Keratinocyte (primary cell): ENCODE results near the gene REV3L. TPM values are rescaled to one million over a fixed set of nuclear protein-coding genes. Genes with fewer than 3 reads are reported as not detected.

Experiments
- DNase-seq: peaks from one replicate; pipeline ENCODE4 v3.0.0-alpha.2; 2011; ENCODE audit warnings: low read depth, missing footprints, low spot score
- FAIRE-seq: peaks from 2 replicates; lab custom pipeline; 2011; peaks lifted over from hg19 to GRCh38; lab: Jason Lieb, UNC
- H2AFZ ChIP-seq: 2 replicates; pipeline ENCODE4 v1.6.0; 2012; ENCODE audit warnings: low read length, control low read depth, inconsistent platforms; ENCODE audit not compliant: control insufficient read depth
- H3K27ac ChIP-seq: 2 replicates; pipeline ENCODE4 v1.5.1; 2011; ENCODE audit warnings: low read length; ENCODE audit not compliant: control insufficient read depth, insufficient read depth
- H3K27me3 ChIP-seq: 3 replicates; pipeline ENCODE4 v1.6.0; 2011; ENCODE audit warnings: low read length; ENCODE audit not compliant: control insufficient read depth, insufficient read depth; ENCODE audit errors: extremely low read depth
- H3K36me3 ChIP-seq, 2 experiments: 2 replicates in 1 of 2; 3 replicates in 1 of 2; pipeline ENCODE4 v1.5.1; 2011; ENCODE audit warnings: low read length in 2 of 2, mild to moderate bottlenecking in 1 of 2; ENCODE audit not compliant: control insufficient read depth in 2 of 2, insufficient read depth in 2 of 2; ENCODE audit errors: extremely low read depth in 1 of 2
- H3K4me1 ChIP-seq: 3 replicates; pipeline ENCODE4 v1.5.1; 2011; ENCODE audit warnings: low read length; ENCODE audit not compliant: control insufficient read depth, insufficient read depth; ENCODE audit errors: extremely low read depth
- H3K4me2 ChIP-seq: 3 replicates; pipeline ENCODE4 v1.6.0; 2011; ENCODE audit warnings: low read depth, low read length; ENCODE audit not compliant: control insufficient read depth, insufficient read depth; ENCODE audit errors: extremely low read depth
- H3K4me3 ChIP-seq, 3 experiments: fragments of 200-600 bp in 1 of 3; sonication (generic) in 1 of 3; 2 replicates in 2 of 3; 3 replicates in 1 of 3; pipeline ENCODE4 v1.5.1; 2011 to 2016; ENCODE audit warnings: low read length in 3 of 3, mild to moderate bottlenecking in 3 of 3, control low read depth in 2 of 3, inconsistent platforms in 1 of 3, low read depth in 1 of 3, mixed read lengths in 1 of 3, mixed run types in 1 of 3, moderate library complexity in 1 of 3; ENCODE audit not compliant: control insufficient read depth in 2 of 3, insufficient read depth in 2 of 3; ENCODE audit errors: extremely low read depth in 1 of 3
- H3K79me2 ChIP-seq: 2 replicates; pipeline ENCODE4 v1.6.0; 2012; ENCODE audit warnings: low read length; ENCODE audit not compliant: control insufficient read depth, insufficient read depth
- H3K9ac ChIP-seq: 3 replicates; pipeline ENCODE4 v1.6.0; 2011; ENCODE audit warnings: low read length; ENCODE audit not compliant: control insufficient read depth, insufficient read depth; ENCODE audit errors: extremely low read depth
- H3K9me1 ChIP-seq: 3 replicates; pipeline ENCODE4 v1.6.0; 2011; ENCODE audit warnings: low read length; ENCODE audit not compliant: control insufficient read depth, insufficient read depth; ENCODE audit errors: extremely low read depth
- H3K9me3 ChIP-seq: 2 replicates; pipeline ENCODE4 v1.5.1; 2012; ENCODE audit warnings: low read depth, low read length; ENCODE audit not compliant: control insufficient read depth
- H4K20me1 ChIP-seq: 3 replicates; pipeline ENCODE4 v1.6.0; 2011; ENCODE audit warnings: low read length; ENCODE audit not compliant: control insufficient read depth, insufficient read depth; ENCODE audit errors: extremely low read depth
- EZH2 ChIP-seq: IDR thresholded peaks from one replicate; pipeline ENCODE4 v1.6.1; 2012; ENCODE audit warnings: inconsistent platforms, mild to moderate bottlenecking, low read length, moderate library complexity
- dilution Hi-C: fragments of 300-500 bp; cut with MboI; formaldehyde crosslinking; loops from one replicate; pipeline ENCODE4 v1.7.0; 2020; ENCODE audit warnings: low sequenced_read_pairs; ENCODE audit not compliant: extremely low pct_ligation_motif_present
- polyA plus RNA-seq, 5 experiments: library from polyadenylated mRNA; depleted of rRNA in 3 of 5; stranded (reverse) in 3 of 5; stranded (forward) in 1 of 5; unstranded in 1 of 5; fragments of >200 nt; gene quantifications; 1 replicate in 1 of 5; 2 replicates in 3 of 5; 3 replicates in 1 of 5; pipeline versions ENCODE4 v1.2.1 to v1.2.3, GENCODE V29; 2011 to 2012; ENCODE audit warnings: missing spikeins in 2 of 5, low read depth in 1 of 5, low replicate concordance in 1 of 5
- TF ChIP-seq, protein P1 (sequence below), 3 experiments: IDR thresholded peaks in 1 of 3; conservative IDR thresholded peaks in 1 of 3; optimal IDR thresholded peaks in 1 of 3; 2 replicates in 2 of 3; 3 replicates in 1 of 3; pipeline versions ENCODE3 to v1.5.1; 2011; ENCODE audit warnings: low read length in 3 of 3, mild to moderate bottlenecking in 3 of 3, moderate library complexity in 2 of 3, control low read depth in 1 of 3, inconsistent platforms in 1 of 3; ENCODE audit not compliant: insufficient read depth in 2 of 3; ENCODE audit errors: extremely low read depth in 1 of 3

Gene REV3L
- polyA plus RNA-seq, 1 donor (not counting 4 experiments of a cell fraction or from before 2014, with no cell fraction given) = 9.5 TPM

DNA sequence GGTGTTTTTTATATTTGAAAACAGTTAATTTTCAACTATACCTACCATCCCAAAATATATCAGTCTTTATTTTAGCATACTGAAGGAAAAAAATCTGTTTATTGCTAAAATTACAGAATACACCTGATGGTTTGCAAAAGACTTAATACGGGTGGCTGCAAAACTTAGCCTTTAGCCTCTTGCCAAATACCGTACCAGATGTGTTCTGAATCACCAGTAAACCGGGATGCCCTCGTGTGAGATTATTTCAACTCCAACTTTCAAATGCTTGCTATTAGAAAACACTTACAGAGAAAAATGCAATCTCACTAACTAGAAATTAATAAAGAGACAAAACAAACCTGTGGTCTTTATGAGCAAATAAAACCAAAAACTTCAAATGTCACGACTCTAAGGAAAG, 36.0 kb downstream of the REV3L start:
- H4K20me1 ChIP-seq = no peaks in the 10 kb centered on the region

DNA sequence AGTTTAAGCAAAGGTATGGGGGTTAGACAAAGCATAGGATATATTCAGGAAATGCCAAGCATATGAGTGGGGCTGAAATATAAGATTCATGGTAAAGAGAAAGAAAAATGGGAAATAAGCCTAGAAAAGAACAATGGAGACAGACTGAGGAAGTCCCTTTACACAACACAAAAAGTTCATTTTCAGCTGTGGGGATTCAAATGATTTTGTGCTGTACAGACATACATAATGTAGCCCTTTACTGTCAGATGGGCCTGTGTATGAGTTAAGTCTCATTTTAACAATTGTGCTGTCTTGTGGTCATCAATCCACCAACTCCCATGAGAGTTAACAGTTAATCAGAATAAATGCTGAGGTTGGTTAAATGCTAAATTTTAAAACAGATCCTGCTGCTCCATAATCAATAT, 37.2 kb downstream of the REV3L start:
- H3K27me3 ChIP-seq = no peaks in the 10 kb centered on the region
- peak overlapping the region; percentile 59 for H3K4me2 ChIP-seq
- FAIRE-seq (peak; percentile 53), DNase-seq (no peak)
- peak overlapping the region; percentile 6 for H3K9ac ChIP-seq
- dilution Hi-C loops = no loop called here
- no peaks in the 10 kb centered on the region for H3K9me1 ChIP-seq
- peaks cover 11% of the 10 kb centered on the region for H3K79me2 ChIP-seq
- peak overlapping the region; percentile 50 for H2AFZ ChIP-seq
- H4K20me1 ChIP-seq = no peaks in the 10 kb centered on the region
- H3K4me1 ChIP-seq = peaks cover 9% of the 10 kb centered on the region
- no peak overlapping the region for H3K4me3 ChIP-seq
- no peaks in the 10 kb centered on the region for H3K9me3 ChIP-seq
- peak overlapping the region; percentile 17 for H3K27ac ChIP-seq
- TF ChIP-seq EZH2 = no peak
- TF ChIP-seq, protein P1, sequence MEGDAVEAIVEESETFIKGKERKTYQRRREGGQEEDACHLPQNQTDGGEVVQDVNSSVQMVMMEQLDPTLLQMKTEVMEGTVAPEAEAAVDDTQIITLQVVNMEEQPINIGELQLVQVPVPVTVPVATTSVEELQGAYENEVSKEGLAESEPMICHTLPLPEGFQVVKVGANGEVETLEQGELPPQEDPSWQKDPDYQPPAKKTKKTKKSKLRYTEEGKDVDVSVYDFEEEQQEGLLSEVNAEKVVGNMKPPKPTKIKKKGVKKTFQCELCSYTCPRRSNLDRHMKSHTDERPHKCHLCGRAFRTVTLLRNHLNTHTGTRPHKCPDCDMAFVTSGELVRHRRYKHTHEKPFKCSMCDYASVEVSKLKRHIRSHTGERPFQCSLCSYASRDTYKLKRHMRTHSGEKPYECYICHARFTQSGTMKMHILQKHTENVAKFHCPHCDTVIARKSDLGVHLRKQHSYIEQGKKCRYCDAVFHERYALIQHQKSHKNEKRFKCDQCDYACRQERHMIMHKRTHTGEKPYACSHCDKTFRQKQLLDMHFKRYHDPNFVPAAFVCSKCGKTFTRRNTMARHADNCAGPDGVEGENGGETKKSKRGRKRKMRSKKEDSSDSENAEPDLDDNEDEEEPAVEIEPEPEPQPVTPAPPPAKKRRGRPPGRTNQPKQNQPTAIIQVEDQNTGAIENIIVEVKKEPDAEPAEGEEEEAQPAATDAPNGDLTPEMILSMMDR (optimal IDR thresholded peaks at IDR 0.05 in 1 of 3, IDR thresholded peaks at IDR 0.05 in 1 of 3, conservative IDR thresholded peaks at IDR 0.05 in 1 of 3; ENCODE audit: extremely low read depth in 1 of 3, insufficient read depth in 2 of 3, low read length in 3 of 3) = no peak
- no peaks in the 10 kb centered on the region for H3K36me3 ChIP-seq

More for the DNA sequence above, 36.0 kb downstream of the REV3L start:
- Histone ChIP-seq H3K27me3 (no peaks in the 10 kb centered on the region), H3K4me3 (no peak overlapping the region), H3K79me2 (peaks cover 12% of the 10 kb centered on the region), H3K36me3 (no peaks in the 10 kb centered on the region), H3K4me2 (no peak overlapping the region), H3K9me3 (no peaks in the 10 kb centered on the region), H3K9ac (no peak overlapping the region), H3K4me1 (peaks cover 9% of the 10 kb centered on the region), H2AFZ (no peak overlapping the region), H3K27ac (no peak overlapping the region), H3K9me1 (no peaks in the 10 kb centered on the region)
- TF ChIP-seq, protein P1 (optimal IDR thresholded peaks at IDR 0.05 in 1 of 3, IDR thresholded peaks at IDR 0.05 in 1 of 3, conservative IDR thresholded peaks at IDR 0.05 in 1 of 3; ENCODE audit: extremely low read depth in 1 of 3, insufficient read depth in 2 of 3, low read length in 3 of 3) = no peak
- TF ChIP-seq EZH2 = no peak
- FAIRE-seq (no peak), DNase-seq (no peak)
- dilution Hi-C loops = no loop called here
